Cardiac fibroblast (primary cell): ENCODE data around the gene CTTNBP2NL.
"Not testable (repeated sequence)": the region's sequence is repeated elsewhere in the genome, so short reads cannot be mapped to it uniquely, and the experiment has no call there.

Experiments
- DNase-seq, 2 donors: peaks; one replicate each; pipeline versions ENCODE4 v3.0.0 to v3.0.0-alpha.2; 2010; ENCODE audit warnings: low read depth in 2 of 2
- H3K4me3 ChIP-seq, 2 donors: replicated peaks in 1 of 2; 1 replicate in 1 of 2; 2 replicates in 1 of 2; pipeline ENCODE4 v1.5.1; 2011; ENCODE audit warnings: low read depth in 2 of 2, low read length in 2 of 2, mild to moderate bottlenecking in 2 of 2, moderate library complexity in 1 of 2
- CTCF ChIP-seq: IDR thresholded peaks from one replicate; pipeline ENCODE4 v1.5.1; 2011; ENCODE audit warnings: low read depth, mild to moderate bottlenecking, low read length, inconsistent platforms

Gene CTTNBP2NL

GRCh38 chr1:112462953-112463279 lies 66.9 kb downstream of the CTTNBP2NL start:
- DNase-seq, result no peak
- TF ChIP-seq CTCF, result no peak
- no peak overlapping the region for H3K4me3 ChIP-seq

GRCh38 chr1:112464501-112464900 lies 68.5 kb downstream of the CTTNBP2NL start:
- H3K4me3 ChIP-seq, result no peak overlapping the region
- TF ChIP-seq CTCF, result no peak
- no peak for DNase-seq

DNA sequence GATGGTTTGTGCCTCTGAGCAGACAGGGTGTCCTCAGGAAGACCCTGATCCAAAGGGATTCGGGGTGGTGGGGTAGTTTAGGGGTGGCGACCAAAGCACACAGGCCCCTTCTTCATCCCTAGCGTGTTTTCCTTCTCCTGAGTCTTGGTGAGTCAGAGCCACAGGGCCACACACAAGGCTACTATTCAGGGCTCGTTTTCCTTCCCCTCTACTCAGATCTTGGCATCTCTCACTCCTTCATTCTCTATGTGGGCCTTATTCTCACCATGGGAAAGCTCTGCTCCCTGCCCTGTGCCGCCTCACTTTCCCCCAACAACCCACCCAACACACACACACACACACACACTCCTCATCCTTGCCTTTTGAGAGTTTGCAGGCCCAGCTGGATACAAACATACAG lies 69.1 kb downstream of the CTTNBP2NL start:
- H3K4me3 ChIP-seq, result no peak overlapping the region
- DNase-seq, result peak; percentile 35 to 56
- no peak for TF ChIP-seq CTCF

DNA sequence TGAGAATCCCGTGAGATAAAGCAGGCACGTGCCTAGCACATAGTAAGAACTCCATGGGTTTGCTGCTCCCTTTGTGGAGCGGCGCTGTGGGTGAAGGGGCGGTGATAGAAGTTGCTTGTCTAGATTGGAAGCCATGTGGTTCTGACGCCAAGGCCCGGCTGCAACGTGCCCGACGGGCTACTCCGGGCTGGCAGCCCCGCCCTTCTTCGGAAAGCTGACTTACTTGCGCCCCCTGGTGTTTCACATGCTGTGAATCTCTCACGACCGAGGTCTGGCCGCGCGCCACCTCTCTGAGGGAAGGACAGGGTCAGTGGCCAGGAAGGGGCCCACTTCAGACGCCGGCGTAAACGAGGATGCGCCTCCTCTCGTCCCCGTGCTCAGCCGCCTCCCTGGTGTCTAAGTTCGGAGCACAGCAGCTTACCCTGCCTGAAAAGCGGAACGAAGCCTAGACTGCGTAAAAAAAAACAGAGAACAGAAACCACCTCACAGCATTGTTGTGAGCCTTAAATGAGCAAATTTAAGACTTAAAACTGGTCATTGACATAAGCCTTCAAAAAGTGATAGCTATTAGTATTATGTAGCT lies 70.2 kb downstream of the CTTNBP2NL start:
- peak; percentile 83 for TF ChIP-seq CTCF
- DNase-seq, result peak; percentile 96 to 98
- peak overlapping the region; percentile 35 to 40 for H3K4me3 ChIP-seq

- DNase-seq, H3K4me3 ChIP-seq: not testable (repeated sequence)
Measured at GRCh38 chr1:112470324-112470723, 74.3 kb downstream of the CTTNBP2NL start.

- H3K4me3 ChIP-seq, result no peak overlapping the region
- no peak for TF ChIP-seq CTCF
- no peak for DNase-seq
Measured at GRCh38 chr1:112470966-112471365, 75.0 kb downstream of the CTTNBP2NL start.

DNA sequence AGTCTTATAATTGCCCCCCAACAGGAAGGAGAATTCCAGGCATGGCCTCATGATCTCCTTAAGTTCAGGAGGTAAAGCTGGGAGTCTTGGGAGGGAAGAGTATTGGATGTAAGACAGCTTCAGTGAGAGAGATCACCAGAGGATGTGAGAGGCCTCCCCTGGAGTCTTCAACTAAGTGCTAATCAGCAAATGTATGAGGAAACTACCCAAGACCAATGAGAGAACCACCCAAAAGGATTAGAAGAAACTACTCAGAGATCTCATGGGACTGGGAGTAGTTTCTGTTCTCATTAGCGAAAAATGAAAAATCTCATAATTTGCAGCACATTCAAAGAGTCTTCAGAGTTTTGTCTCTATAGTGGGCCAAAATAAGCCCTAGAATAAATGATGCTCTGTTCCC lies 76.1 kb downstream of the CTTNBP2NL start:
- no peak for TF ChIP-seq CTCF

More for the DNA sequence above, 76.1 kb downstream of the CTTNBP2NL start:
- H3K4me3 ChIP-seq, result no peak overlapping the region
- DNase-seq, result no peak
